Measurements from ENCODE around the gene DCDC2C.

GRCh38 chr2:3789256-3789655 lies 85.9 kb downstream of the DCDC2C start:
- TF ChIP-seq EZH2phosphoT487 (IDR thresholded peaks at IDR 0.05; ENCODE audit: borderline replicate concordance, low read depth), result no peak
- TF ChIP-seq FOXJ3 (CRISPR knock-in tag; IDR thresholded peaks at IDR 0.05), result no peak
- no peak for TF ChIP-seq POLR2AphosphoS5 (IDR thresholded peaks at IDR 0.05; ENCODE audit: low read depth, low read length)
